HG03064 (cell line): Measurements from ENCODE around the gene SLC4A4.

Source experiments
- ATAC-seq: cut with Tn5 transposase; IDR thresholded peaks from one replicate; pipeline ENCODE4 v1.9.1; 2021; ENCODE audit warnings: low read depth; ENCODE audit not compliant: unreplicated experiment

SLC4A4 gene

DNA sequence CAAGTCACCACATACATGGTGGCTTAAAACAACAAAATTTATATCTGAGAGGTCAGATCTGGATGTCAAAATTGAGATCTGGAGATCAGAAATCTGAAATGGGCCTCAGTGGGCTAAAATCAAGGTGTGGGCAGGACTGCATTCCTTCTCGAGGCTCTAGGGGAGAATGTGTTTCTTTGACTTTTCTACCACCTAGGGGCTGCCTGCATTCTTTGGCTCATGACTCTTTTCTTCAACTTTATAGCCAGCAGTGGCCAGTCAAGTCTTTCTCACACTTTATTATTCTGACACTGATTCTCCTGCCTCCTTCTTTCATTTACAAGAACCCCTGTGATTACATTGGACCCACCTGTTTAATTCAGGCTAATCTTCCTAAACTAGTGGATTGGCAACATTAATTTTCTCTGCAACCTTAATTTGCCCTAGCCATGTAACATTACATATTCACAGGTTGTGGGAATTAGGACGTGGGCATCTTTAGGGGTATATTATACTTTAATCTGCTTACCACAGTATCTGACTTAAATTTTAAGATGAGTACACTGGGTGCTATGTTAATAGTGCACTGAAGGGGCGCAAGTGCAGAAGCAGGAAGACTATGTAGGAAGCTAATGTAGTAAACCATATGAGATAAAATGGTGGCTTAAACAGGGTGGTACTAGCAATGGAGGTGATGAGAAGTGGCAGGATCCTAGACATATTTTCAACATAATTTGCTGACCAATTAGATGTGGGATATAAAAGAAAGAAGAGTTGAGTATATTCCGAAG lies 188.0 kb downstream of the SLC4A4 start:
- no peak for ATAC-seq

DNA sequence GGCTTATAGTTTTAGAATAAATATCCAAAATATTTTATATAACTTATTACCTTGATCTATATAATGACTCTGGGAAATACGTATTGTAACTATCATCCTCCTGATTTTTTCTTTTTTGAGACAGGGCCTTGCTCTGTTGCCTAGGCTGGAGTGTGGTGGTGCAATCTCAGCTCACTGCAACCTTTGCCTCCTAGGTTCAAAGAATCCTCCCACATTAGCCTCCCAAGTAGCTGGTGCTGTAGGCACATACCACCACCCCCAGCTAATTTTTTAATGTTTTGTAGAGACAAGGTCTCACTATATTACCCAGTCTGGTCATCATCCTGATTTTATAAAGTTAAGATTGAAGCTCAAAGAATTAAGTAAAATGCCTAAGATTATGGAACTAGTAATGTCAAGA lies 193.6 kb downstream of the SLC4A4 start:
- no peak for ATAC-seq

DNA sequence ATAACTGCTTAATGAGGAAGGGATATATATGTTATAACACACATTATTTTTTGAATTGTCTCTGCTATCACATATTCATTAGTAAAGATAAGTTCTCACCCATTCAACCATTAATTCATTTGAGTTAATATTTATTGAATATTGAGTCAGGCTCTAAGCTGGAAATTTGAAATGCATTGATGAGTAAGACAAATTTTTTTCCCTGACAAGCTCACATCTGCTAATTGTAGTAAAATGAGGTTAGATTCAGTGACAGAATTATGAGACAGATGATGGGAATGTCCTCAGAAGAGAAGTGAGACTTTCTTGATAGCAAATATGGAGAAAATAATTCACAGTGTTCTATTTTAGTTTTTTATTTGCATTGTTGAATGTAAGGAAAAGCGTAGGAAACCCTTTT lies 194.3 kb downstream of the SLC4A4 start:
- ATAC-seq = no peak

DNA sequence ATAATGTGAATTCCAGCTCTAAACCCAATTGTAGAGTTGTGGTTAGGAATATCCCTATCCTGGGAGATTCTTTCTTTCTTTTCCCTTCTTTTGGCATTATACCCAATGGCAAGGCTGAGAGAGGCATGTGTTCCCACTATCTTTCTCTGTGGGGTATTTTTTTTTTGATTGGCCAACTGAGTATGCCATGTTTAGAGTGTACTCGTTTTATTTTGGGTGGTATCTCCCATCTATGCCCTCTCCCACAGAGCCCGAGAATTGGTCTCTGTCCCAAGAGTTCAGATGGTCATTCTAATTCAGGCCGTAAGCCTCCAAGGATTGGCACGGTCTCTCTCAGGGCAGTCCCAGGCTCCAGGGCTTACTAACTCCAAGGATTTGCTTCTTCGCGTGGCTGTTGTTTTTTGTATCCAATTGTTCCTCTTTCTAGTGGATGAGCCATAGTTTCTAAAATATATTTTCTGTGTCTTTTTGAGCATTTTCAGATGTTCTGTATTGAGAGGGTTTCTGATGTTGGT lies 198.8 kb downstream of the SLC4A4 start:
- no peak for ATAC-seq

DNA sequence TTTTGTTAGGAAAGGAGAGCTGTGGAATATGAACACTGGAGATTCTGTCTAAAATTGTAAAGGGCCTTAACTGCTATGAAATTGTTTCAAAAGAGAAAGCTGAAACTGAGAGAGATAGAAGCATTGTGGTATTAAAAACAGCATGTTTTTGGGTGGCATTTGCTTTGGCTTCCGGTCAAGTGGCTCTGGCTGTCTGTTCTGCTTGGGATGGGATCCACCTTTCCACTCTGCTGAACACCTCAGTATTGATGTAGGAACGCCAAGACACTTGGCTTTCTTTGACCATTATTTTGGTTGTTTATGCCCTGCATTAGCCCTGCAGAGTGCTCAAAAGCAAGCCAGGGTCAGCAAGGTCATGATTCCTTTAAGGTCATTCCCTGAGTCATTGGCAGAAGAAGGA lies 199.7 kb downstream of the SLC4A4 start:
- no peak for ATAC-seq

DNA sequence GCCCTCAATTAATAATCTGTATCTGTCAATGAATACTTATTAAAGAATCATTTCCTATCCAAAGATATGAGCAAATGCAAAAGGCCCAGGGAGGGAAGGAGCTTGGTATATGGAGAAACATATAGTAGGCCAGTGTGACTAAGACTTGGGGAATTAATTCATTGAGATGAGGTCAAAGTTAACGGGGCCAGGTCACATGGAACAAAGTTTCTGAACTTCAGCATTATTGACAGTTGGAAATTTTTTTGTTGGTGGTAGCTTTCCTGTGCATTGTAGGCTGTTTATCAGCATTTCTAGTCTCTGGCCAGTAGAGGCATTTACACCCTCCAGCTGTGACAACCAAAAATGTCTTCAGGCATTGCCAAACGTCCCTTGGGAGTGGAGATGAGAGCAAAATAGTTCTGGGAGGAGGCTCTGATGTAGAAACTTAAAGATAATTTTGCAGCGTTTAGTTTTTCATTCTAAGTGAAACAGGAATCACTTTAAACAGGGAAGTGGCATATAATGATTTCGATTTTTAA lies 202.0 kb downstream of the SLC4A4 start:
- ATAC-seq = no peak

DNA sequence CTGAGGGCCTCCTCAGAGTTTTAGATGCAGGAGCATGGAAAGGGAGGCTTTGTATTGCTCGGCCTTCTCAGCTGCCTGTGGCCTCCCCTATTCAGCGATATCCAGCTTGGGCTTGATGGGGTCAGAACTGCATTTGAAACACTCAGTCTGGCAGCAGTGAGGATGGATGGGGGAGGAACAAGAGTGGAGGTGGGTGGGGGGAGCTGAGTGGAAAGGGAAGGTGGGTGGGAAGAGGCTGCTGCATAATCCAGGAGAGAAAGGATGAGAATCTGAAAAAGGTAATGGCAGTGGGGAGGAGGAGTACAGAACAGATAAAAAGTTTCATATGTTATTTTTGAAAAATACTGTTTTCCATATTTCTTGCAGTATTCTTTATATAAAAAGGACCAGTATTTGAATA lies 202.7 kb downstream of the SLC4A4 start:
- no peak for ATAC-seq

DNA sequence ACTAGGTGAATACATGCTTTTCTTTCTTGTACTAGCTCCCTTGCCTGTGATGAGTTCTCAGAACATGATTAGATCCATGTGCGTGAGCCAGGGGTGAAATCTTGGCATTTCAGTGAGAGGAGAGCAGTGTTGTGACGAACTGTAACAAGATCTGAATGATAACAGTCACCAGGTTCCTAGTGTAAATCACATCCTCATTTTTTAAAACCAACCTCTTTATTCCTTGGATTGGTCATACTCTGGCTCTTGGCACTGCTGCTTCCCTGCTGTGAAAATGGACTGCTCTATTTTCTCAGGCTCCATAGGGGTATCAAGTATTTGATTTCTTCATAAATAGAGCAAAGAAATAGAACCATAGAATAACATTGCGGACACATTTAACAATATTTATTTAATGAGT lies 206.3 kb downstream of the SLC4A4 start:
- ATAC-seq = no peak

DNA sequence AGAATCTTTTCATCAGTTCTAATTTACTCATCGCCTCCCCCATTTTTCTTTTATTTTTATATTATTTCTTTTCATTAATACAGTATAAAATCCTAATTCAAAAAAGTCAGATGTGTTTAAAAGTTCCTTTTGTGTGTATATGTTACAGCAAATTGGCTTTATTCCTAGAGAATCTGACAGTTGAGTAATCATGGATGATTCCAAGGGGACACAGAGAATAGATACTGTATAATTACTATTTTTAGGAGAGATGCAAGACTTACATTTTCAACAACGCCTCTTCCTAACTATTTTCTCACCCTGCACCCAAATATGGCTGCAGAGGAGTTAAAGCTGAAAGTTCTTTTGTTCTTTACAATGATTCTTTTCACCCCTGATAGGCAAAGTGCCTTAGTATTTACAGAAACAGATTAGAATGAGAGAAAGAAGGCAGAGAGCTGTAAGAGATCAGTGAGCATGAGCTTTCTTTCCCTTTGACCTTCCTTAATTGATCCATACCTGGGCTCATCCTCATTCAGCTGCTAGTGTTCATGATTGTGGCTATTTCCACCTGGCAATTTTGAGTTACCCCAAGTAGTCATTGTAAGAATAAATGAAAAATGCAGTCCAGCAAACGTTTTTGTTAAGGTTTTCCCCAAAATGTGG lies 210.8 kb downstream of the SLC4A4 start:
- ATAC-seq = no peak

DNA sequence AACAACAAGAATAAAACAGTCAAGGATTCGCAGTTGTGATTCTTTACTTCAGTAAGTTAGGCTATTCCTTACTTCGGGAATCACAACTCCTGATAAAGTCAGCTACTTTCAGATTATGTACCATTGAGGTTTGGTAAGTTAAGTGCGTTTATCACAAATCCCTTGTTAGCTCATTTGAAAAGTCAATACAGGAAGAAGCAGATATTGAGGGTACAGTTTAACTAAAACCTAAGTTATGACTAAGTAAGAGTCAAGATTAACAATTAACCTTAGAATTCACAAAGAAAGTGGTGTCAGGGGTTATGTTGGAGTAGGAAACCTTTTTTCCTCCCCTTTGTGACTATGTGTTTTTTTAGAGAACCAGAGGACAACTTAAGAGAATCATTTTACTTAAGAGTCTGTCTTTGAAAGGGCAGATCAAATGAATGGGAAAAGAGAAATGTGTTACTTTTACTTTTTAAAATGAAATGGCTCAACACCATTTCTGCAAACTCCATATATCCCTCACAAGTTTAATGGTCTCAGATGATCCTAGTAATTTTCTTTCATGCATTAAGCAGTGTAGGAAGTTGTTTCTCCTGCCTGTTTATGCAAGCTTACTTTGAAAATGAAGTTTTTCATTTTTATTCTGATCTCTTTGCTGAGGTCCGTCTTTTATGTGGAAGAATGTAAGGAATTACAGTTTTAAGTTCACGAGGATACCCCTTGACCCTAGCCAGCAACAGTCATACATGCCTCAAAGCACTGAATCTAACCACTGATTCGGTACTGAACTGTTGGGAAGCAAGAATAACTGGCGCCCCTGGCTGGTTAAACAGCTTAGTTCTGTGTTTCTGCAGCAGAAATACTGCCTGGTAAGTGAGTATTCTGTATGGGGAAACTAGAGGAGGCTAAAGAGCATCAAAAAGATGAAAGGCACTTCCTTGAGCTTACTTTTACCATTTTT lies 211.7 kb downstream of the SLC4A4 start:
- no peak for ATAC-seq

DNA sequence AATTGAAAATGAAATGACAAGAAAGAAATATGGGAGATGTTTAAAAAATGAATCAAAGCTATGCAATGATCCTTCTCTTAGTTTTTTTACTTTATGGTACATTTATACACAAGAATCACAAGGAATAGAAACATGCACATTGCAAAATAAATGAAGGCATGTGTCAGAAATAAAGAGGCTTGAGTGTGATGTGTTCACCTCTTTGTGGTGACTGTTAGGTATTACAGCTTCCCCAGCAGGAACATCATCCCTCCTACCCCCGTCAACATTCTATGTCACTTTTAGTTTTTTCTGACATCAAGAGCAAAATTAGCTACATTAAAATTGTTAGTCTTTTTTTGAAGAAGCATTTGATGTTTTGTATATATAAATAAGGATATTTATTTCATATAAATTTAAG lies 214.8 kb downstream of the SLC4A4 start:
- ATAC-seq = no peak

DNA sequence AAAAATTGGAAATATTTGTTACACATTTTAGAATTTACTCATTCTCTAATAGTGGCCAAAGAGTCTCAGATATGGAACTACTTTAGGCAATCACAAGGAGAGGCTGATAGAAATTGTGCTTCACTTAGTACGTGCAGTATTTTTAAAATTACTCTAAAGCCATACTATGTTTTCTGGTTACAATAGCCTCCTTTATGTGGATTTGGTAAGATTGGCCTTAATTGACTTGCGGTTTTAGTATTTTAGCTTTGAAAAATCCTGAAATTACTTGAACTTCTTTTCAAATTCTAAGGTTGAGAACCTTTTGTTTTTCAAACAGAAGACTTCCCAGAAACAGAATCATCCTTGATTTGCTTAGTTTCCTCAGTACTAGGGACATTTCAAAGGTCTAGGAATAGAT lies 215.2 kb downstream of the SLC4A4 start:
- no peak for ATAC-seq

DNA sequence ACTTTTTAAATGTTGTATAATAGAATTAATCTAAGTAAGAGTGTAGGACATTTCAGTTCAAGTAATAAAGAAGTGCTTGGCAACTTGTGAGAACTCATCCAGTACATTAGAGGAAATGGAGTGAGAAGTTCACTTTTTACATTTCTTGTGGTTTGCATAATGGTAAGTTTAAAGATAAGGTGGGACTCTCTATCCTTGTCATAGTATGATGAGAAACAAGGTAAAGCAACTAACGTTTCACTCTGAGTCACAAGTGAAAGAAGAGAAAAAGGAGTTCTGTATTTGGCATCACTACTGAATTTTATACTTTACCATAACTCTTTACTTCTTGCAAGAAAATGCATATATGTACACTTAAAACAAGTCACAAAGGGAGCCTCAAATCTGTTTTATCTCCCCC lies 219.4 kb downstream of the SLC4A4 start:
- ATAC-seq = peak; percentile 59

DNA sequence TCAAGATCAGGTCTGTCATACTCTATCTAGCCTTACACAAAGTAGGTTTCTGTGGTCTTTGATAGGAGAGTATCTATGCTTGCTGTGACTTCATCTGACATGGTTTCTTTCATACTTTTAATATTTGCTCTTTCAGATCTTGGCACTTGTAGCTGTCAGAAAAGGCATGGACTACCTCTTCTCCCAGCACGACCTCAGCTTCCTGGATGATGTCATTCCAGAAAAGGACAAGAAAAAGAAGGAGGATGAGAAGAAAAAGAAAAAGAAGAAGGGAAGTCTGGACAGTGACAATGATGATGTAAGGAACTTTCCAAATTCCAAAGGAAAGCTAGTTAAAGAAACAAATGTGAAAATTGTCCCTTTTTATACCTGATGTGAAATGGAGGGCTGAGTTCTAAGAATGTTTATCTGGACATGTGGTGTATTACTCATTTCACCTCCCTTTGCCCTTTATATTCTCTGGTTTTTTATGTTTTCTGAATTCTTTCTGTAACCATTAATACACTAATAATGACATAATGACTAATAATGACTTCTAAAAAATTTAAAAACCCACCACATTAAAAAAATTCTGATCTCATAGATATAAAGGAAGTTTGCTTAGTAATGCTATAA lies 221.2 kb downstream of the SLC4A4 start:
- ATAC-seq = no peak

DNA sequence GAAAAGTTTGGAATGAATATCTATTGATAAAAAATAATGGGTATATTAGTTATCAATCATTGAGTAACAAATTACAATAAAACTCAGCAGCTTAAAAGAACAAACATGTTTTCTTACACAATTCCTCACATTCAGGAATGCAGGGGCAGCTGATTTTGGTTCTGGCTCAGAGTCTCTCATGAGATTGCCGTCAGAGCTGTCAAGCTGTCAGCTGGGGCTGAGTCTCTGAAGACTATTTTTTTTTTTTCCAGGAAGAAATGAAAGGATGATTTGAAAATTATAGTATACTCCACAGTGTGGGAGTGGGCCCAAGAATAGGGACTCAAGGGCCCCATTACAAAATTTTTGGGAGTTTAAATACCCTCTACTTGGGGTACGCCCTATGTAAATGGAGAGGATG lies 226.0 kb downstream of the SLC4A4 start:
- no peak for ATAC-seq

DNA sequence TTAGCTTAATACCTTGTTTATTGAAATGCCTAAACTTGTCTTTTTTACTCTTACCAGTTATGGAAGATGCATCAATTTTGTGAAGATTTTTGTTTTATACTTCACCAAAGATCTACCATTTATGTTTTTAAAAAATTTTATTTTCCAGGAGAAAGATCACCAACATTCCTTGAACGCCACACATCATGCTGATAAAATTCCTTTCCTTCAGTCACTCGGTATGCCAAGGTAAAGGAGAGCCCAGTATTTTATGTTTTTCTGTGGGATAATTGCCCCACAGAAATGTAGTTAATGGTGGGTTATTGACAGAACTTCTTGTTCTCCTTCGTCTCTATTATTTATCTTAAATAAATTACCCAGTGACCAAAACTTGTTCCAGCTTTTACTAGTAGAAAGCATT lies 228.0 kb downstream of the SLC4A4 start:
- no peak for ATAC-seq

DNA sequence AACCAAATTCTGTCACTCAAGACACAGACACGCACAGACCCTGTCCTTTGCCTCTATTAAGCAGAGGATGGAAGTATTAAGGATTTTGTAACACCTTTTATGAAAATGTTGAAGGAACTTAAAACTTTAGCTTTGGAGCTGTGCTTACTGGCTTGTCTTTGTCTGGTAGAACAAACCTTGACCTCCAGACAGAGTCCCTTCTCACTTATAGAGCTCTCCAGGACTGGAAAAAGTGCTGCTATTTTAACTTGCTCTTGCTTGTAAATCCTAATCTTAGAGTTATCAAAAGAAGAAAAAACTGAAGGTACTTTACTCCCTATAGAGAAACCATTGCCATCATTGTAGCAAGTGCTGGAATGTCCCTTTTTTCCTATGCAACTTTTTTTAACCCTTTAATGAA lies 229.3 kb downstream of the SLC4A4 start:
- no peak for ATAC-seq

DNA sequence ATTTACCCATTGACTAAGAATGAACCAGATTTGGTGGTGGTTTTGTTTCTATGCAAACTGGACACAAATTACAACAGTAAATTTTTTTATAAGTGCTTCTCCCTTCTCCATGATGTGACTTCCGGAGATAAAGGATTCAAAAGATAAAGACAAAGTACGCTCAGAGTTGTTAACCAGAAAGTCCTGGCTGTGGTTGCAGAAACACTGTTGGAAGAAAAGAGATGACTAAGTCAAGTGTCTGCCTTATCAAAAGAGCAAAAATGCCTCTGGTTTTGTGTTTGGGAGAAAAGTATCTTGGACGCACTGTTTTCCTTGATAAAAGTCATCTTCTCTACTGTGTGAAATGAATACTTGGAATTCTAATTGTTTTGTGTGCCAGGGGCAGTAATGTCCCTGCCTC lies 231.7 kb downstream of the SLC4A4 start:
- no peak for ATAC-seq

DNA sequence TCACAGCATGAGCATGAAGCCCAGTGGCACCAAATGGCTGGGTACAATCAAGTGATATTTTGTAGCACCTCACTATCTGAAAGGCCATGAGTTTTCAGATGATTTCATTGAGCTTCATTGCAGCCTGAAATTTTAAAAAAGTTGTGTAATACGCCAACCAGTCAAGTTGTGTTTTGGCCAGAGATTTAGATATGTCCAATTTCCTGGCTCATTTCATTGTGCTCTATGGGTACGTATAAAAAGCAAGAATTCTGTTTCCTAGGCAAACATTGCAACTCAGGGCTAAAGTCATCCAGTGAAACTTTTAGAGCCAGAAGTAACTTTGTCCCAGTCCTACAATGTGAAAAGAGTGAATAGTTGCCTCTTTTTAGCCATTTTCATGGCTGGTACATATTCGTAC lies 232.5 kb downstream of the SLC4A4 start:
- no peak for ATAC-seq

DNA sequence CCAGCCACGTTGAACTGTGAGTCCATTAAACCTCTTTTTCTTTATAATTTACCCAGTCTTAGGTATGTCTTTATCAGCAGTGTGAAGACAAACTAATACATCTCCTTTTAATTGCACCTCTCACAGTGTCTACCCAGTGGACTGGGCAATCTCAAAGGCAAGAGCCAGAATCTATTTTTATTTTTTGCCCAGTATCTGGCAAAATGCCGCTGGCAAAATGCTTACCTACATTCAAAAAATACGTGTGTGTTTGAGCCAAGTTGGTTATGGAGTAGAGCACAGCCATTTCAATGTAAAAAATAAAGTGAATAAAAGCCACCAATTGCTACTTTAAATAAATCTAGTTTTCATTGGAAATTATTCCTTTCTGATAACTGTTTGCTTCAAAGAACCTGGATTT lies 245.2 kb downstream of the SLC4A4 start:
- no peak for ATAC-seq
